HUES48 (cell line): ENCODE data around the gene LIPC.

Source experiments
- H3K27ac ChIP-seq: one replicate; pipeline ENCODE4 v1.7.0; 2013; ENCODE audit warnings: low read depth, low read length, inconsistent platforms
- H3K27me3 ChIP-seq: 2 replicates; pipeline ENCODE4 v1.6.1; 2013; ENCODE audit warnings: mild to moderate bottlenecking, low read length; ENCODE audit not compliant: control insufficient read depth, insufficient read depth
- H3K36me3 ChIP-seq: 2 replicates; pipeline ENCODE4 v1.6.1; 2013; ENCODE audit warnings: low read length; ENCODE audit not compliant: control insufficient read depth, insufficient read depth
- H3K4me1 ChIP-seq: 2 replicates; pipeline ENCODE4 v1.6.1; 2013; ENCODE audit warnings: mild to moderate bottlenecking, low read length; ENCODE audit not compliant: control insufficient read depth, insufficient read depth
- H3K4me3 ChIP-seq: 2 replicates; pipeline ENCODE4 v1.5.1; 2013; ENCODE audit warnings: mild to moderate bottlenecking, low read depth, low read length
- H3K9ac ChIP-seq: 2 replicates; pipeline ENCODE4 v1.6.1; 2013; ENCODE audit warnings: mild to moderate bottlenecking, low read depth, low read length, moderate library complexity
- H3K9me3 ChIP-seq: 2 replicates; pipeline ENCODE4 v1.6.1; 2013; ENCODE audit warnings: low read length; ENCODE audit not compliant: control insufficient read depth, insufficient read depth

The LIPC gene

DNA sequence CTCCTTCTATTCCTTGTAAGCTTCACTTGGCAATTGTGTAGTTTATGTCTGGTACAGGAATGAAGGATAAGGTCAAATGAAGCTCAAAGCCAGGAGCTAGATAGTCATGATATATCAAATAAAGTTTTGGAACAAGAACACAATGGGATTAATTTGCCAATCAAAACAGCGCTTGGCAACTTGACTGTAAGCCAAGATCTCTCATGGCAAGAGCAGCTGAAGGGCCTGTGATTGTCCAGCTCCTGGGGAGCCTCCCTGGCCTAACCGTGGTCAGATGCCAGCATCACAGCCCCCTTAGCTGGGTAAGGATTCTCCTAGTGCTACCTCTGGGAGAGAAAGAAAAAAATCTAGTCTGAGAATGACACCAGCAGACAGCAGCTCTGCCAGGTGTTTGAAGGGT lies 97.2 kb downstream of the LIPC start:
- no peak overlapping the region for H3K9ac ChIP-seq
- H3K27me3 ChIP-seq, result no peaks in the 10 kb centered on the region
- H3K4me1 ChIP-seq, result no peaks in the 10 kb centered on the region
- H3K4me3 ChIP-seq, result no peak overlapping the region
- no peaks in the 10 kb centered on the region for H3K9me3 ChIP-seq
- no peak overlapping the region for H3K27ac ChIP-seq
- H3K36me3 ChIP-seq, result no peaks in the 10 kb centered on the region

DNA sequence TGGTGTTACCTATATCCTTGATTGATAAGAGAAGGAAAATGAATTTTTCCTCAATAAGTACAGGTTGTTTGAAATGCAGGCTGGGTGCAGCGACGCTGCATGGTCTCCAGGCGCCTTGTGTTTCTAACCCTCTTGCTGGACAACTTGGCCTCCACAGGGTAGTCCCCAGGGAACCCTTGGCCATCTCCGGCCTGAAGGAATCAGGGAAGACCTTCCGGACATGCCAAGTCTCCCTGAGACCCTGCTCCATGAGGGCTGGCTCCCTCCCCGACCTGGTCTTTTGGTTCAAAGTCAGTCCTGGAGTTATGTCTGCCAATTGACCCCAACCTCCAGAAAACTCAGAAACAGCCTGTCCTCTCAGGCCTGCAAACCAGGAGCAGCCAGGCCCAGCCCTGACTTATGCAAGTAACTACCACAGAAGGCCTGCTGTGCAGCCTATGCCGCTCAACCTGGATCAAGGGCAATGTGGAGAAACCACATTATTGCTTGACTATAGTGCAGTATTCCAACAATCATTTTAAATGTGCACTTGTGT lies 98.3 kb downstream of the LIPC start:
- Histone ChIP-seq H3K9ac (no peak overlapping the region), H3K9me3 (no peaks in the 10 kb centered on the region), H3K27me3 (no peaks in the 10 kb centered on the region), H3K4me1 (no peaks in the 10 kb centered on the region), H3K36me3 (no peaks in the 10 kb centered on the region), H3K4me3 (no peak overlapping the region), H3K27ac (no peak overlapping the region)

DNA sequence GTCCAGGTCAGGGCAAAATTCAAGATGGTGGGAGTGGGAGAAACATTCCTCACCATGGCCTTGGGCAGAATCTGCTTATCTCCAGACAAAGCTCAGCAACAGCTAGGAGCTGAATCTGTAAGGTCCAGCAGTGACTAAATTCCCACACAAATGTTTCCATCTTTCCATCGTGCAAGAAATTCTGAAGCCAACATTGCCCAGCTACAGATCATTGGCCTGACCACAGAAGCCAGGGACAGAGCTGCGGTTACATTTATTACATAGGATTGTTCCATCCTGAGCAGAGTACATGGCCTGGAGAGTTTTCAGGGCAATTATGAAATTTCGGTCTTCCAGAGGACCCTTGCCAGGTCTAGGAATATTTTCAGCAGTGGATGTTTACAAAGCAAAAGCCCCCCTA lies 100.3 kb downstream of the LIPC start:
- Histone ChIP-seq H3K4me1 (no peaks in the 10 kb centered on the region), H3K27ac (no peak overlapping the region), H3K9me3 (no peaks in the 10 kb centered on the region), H3K9ac (no peak overlapping the region), H3K27me3 (no peaks in the 10 kb centered on the region), H3K36me3 (no peaks in the 10 kb centered on the region), H3K4me3 (no peak overlapping the region)

DNA sequence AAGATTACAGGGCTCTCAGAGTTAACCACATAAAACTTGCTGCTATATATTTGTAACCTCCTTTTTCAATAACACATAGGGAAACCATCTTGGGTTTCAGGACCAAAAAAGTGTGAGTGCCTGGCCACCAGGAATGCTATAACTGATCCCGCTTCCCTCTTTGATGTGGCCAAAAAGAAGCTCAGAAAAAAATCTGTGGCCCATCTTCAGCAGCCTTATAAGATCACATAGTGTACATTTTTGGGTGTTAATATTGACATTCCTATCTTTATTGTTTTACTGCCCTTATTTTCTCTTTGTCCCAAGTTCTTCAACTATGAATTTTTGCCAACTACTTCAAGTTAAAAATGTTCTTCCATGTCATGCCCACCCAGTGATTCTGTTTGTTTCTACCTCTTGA lies 102.8 kb downstream of the LIPC start:
- Histone ChIP-seq H3K27ac (no peak overlapping the region), H3K4me3 (no peak overlapping the region), H3K27me3 (no peaks in the 10 kb centered on the region), H3K9ac (no peak overlapping the region), H3K36me3 (no peaks in the 10 kb centered on the region), H3K4me1 (no peaks in the 10 kb centered on the region), H3K9me3 (no peaks in the 10 kb centered on the region)

DNA sequence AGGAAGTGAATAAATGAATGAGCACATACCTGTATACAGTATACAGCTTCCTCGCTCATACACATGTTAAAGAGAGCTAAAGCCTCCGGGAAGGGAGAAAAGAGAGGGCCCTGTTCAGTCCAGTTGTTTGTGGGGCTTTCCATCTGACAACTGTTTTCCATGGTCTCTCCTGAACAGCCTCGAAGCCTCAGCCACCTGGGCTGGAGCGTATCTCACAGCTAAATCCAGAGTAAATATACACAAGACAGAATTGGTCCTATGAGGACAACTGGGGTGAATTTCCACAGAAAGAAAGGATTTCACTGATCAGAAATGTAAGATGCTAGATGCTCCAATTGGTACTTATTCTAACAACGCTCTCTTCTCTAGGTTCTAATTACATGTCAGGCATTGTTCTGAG lies 103.5 kb downstream of the LIPC start:
- Histone ChIP-seq H3K4me3 (no peak overlapping the region), H3K36me3 (no peaks in the 10 kb centered on the region), H3K9ac (no peak overlapping the region), H3K9me3 (no peaks in the 10 kb centered on the region), H3K27ac (no peak overlapping the region), H3K4me1 (no peaks in the 10 kb centered on the region), H3K27me3 (no peaks in the 10 kb centered on the region)

DNA sequence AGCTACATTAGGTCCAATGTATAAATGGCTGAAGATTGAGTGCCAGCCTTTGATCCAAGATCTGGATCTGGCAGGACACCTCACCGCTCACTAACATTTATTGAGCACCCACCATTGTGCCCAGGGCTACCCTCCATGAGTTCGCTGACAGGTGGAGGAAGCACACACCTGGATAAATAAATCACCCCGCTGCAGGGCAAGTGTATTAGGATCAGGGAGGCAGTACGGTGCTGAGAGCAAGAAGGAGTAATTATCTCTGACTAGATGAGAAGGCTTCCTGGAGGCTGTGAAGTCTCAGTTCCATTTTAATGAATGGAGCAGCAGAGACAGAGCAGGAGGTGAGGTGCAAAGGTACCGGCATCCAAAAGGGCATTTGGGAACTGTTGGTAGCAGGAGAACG lies 104.1 kb downstream of the LIPC start:
- Histone ChIP-seq H3K9me3 (no peaks in the 10 kb centered on the region), H3K27me3 (no peaks in the 10 kb centered on the region)

DNA sequence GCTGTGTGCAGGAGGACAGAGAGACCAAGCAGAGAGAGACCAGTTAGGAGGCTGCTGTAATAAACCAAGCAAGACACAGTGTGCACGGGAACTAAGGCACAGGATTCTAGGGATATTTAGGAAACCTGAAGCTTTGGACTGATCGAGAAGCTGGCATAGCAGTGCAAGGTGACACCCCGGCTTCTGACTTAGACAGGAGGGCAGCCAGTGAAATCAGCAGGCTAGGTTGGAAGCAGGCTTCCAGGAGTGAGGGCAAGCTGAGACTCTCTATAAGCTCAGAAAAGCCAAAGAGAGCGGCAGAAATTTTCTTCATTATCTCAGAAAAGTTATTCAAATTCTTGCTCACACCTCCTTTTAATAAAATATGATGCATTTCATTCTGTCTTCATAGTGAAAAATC lies 104.6 kb downstream of the LIPC start:
- Histone ChIP-seq H3K27me3 (no peaks in the 10 kb centered on the region), H3K9ac (no peak overlapping the region), H3K4me1 (no peaks in the 10 kb centered on the region), H3K9me3 (no peaks in the 10 kb centered on the region), H3K36me3 (no peaks in the 10 kb centered on the region), H3K27ac (no peak overlapping the region), H3K4me3 (no peak overlapping the region)

More for the DNA sequence above, 104.1 kb downstream of the LIPC start:
- H3K27ac ChIP-seq, result no peak overlapping the region
- H3K9ac ChIP-seq, result no peak overlapping the region
- H3K4me3 ChIP-seq, result no peak overlapping the region
- no peaks in the 10 kb centered on the region for H3K36me3 ChIP-seq
- no peaks in the 10 kb centered on the region for H3K4me1 ChIP-seq

DNA sequence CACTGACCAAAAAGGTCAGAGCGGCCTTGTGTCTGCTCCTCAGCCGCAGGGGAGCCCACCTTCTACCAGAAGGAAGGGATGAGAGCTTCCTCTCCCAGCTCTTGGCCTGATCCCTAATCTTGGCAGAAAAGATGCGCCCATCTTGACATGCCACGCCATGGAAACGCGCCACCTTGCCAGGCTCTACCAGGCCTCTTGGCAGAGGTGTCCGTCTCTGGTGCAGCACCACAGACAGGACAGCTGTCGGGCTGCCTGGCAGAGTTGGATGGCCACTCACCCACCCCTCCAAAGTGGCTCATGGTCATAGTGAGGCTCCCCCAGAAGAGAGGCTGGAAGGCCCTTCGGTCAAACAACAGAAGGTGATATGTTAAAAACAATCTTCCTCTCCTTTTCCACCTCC lies 105.2 kb downstream of the LIPC start:
- Histone ChIP-seq H3K9me3 (no peaks in the 10 kb centered on the region), H3K9ac (no peak overlapping the region), H3K27ac (no peak overlapping the region)

DNA sequence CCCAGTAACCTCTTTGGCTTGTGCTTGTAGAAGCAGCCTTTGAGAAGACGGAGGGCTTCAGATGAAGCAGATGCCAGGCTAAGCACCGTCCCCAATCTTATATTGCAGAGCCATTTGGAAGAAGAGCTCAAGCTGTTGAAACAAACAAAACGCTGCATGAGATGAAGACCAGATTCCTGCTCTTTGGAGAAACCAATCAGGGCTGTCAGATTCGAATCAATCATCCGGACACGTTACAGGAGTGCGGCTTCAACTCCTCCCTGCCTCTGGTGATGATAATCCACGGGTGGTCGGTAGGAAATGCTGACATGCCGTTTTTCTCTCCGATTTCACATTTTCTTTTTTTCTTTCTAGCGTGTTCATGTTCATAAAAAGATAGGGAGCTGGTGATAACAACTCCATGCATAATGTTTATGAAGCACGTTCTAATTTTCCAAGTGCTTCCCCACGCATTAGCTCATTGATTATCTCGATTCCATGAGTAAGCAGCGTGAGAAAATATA lies 106.5 kb downstream of the LIPC start:
- H3K27me3 ChIP-seq, result no peaks in the 10 kb centered on the region
- H3K36me3 ChIP-seq, result no peaks in the 10 kb centered on the region
- H3K9me3 ChIP-seq, result no peaks in the 10 kb centered on the region
- no peak overlapping the region for H3K27ac ChIP-seq
- no peaks in the 10 kb centered on the region for H3K4me1 ChIP-seq
- no peak overlapping the region for H3K4me3 ChIP-seq
- H3K9ac ChIP-seq, result no peak overlapping the region

More for the DNA sequence above, 105.2 kb downstream of the LIPC start:
- Histone ChIP-seq H3K36me3 (no peaks in the 10 kb centered on the region), H3K4me1 (no peaks in the 10 kb centered on the region), H3K4me3 (no peak overlapping the region), H3K27me3 (no peaks in the 10 kb centered on the region)

DNA sequence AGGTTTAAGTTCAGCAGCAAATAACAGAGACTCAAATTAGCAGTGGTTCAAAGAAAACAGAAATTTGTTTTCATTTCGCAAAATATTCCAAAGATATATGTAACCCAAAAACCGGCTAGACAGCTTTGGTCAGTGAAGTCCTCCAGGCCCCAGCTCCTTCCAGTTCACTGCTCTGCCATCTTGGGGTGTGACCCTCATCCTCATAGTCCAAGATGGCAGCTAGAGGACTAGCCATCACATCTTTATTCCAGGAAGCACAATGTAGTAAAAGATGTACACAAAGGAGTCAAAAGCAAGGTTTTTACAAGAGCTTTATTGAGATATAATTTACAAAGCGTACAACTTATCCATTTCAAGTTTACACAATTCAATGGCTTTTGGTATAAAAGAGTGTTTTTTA lies 107.1 kb downstream of the LIPC start:
- Histone ChIP-seq H3K36me3 (no peaks in the 10 kb centered on the region), H3K4me3 (no peak overlapping the region), H3K27me3 (no peaks in the 10 kb centered on the region), H3K9ac (no peak overlapping the region), H3K4me1 (no peaks in the 10 kb centered on the region), H3K27ac (no peak overlapping the region), H3K9me3 (no peaks in the 10 kb centered on the region)

DNA sequence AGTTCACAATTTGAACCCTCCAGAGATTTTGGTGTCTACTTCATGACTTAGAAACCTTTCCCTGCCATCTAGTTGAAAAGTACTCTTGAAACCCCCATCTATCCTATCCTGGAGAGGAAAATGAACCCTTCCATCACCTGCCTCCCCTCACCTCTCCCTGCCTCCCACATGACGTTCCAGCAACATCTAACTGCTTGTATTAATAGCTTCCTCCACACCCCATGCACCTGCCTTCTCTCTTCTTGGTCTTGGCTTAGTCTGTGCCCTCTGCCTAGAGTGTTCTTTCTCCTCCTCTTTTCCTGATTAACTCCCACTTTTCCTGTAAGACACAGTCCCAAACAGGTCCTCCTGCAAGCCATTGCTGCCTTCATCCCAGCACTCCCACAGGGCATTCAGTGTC lies 107.8 kb downstream of the LIPC start:
- Histone ChIP-seq H3K4me1 (no peaks in the 10 kb centered on the region), H3K9me3 (no peaks in the 10 kb centered on the region), H3K4me3 (no peak overlapping the region), H3K36me3 (no peaks in the 10 kb centered on the region), H3K27me3 (no peaks in the 10 kb centered on the region), H3K9ac (no peak overlapping the region), H3K27ac (no peak overlapping the region)
